Hippocampal formation (tissue), 2 donors: ENCODE results near the gene EAPP.
"Not testable (repeated sequence)": the region's sequence is repeated elsewhere in the genome, so short reads cannot be mapped to it uniquely, and the experiment has no call there.

Experiments used
- DNase-seq, 2 donors: peaks; one replicate each; lab custom pipeline; 2025; lab: John Stamatoyannopoulos, UW

EAPP gene, protein sequence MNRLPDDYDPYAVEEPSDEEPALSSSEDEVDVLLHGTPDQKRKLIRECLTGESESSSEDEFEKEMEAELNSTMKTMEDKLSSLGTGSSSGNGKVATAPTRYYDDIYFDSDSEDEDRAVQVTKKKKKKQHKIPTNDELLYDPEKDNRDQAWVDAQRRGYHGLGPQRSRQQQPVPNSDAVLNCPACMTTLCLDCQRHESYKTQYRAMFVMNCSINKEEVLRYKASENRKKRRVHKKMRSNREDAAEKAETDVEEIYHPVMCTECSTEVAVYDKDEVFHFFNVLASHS

DNA sequence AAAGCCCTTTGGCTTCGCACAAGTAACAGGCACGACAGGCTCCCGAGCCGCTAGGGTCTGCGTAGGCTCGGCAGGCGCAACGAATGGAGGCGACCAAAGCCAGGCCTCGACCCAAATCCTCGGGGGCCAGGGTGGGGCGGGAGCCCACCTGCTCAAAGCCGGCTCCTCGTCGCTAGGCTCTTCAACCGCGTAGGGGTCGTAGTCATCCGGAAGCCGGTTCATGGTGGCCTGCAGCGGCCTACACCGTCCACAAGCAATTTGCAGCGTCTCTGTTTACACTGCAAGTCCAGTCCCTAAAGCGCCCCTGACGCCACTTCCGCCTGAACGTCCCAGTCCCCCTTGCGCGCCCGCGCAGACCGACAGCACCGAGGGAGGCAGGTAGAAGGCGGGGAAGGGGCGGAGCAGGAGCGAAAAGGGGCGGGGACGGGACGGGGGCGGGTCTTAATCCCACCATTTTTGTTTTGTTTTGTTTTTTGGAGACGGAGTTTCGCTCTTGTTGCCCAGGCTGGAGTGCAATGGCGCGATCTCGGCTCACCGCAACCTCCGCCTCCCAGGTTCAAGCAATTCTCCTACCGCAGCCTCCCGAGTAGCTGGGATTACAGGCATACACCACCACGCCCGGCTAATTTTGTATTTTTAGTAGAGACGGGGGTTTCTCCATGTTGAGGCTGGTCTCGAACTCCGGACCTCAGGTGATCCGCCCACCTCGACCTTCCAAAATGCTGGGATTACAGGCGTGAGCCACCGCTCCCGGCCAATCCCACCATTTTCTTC is at the start of gene EAPP:
TSS of gene EAPP (minus strand) at position 295 of the 774 bp plus-strand sequence. CDS start at position 222, 73 bp downstream.
- no peak for DNase-seq

DNA sequence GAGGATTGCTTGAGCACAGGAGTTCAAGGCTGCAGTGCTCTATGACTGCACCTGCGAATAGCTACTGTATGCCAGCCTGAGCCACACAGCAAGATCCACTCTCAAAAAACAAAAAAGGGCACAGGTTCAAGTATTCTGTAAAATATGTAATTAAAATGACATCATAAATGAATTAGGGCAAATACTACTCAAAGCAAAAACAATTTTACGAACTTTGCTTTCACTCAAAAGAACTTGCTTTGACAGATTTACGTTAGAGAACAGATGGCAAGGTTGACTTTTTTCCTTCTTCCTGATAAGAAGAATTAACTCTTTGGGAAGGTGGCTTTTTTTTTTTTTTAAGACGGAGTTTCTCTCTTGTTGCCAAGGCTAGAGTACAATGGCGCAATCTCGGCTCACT is 44.0 kb upstream of the EAPP start:
- no peak for DNase-seq

DNA sequence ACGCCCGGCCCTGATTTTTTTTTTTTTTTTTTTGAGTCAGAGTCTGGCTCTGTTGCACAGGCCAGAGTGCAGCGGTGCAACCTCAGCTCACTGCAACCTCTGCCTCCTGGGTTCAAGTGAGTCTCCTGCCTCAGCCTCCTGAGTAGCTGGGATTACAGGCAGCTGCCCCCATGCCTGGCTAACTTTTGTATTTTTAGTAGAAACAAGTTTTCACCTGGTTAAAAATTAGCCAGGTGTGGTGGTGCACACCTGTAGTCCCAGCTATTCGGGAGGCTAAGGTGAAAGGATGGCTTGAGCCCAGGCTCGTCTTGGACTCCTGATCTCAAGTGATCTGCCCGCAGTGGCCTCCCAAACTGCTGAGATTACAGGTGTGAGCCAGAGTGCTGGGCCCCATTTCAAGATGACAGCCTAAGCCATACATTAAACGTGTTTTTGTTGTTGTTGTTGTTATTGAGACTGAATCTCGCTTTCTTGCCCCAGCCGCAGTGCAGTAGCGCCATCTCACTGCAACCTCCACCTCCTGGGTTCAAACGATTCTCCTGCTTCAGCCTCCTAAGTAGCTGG is 42.7 kb upstream of the EAPP start:
- DNase-seq = no peak

DNA sequence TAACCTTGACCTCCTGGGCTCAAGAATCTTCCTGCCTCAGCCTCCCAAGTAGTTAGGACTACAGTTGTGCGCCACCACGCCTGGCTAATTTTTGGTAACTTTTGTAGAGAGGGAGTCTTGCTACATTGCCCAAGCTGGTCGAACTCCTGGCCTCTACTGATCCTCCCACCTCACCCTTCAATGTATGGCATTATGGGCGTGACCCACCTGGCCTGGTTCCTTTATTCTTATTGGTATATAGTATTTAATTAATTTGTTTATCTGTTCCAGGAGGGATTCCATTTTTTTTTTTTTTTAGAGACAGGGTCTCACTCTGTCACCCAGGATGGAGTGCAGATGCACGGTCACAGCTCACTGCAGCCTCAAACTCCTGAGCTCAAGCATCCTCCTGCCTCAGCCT is 40.9 kb upstream of the EAPP start:
- no peak for DNase-seq

DNA sequence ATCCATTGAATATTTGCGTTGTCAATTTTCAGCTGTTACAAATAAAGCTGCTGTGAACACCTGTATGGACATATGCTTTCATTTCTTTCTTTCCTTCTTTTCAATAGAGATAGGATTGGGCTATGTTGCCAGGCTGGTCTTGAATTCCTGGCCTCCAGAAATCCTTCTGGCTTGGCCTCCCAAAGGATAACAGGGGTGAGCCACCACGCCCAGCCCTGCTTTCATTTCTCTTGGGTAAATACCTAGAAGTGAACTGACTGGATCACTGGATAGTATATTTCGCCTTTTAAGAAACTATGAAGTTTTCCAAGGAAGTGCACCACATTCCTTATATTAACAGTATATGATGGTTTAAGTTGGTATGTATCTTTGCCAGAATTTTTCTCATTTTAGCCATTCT is 32.3 kb upstream of the EAPP start:
- no peak for DNase-seq

DNA sequence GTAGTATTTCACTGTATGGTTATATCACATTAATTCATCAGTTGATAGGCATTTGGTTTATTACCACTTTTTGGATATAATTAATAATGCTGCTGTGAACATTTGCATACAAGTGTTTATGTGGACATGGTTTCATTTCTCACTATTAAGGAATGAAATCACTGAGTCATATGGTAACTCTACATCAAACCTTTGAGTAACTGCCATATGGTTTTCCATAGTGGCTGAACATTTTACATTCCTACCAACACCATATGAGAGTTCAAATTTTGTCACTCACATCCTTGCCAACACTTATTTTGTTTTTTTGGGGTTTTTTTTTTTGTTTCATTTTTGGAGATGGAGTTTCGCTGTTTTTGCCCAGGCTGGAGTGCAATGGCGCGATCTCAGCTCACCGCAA is 30.2 kb upstream of the EAPP start:
- no peak for DNase-seq

DNA sequence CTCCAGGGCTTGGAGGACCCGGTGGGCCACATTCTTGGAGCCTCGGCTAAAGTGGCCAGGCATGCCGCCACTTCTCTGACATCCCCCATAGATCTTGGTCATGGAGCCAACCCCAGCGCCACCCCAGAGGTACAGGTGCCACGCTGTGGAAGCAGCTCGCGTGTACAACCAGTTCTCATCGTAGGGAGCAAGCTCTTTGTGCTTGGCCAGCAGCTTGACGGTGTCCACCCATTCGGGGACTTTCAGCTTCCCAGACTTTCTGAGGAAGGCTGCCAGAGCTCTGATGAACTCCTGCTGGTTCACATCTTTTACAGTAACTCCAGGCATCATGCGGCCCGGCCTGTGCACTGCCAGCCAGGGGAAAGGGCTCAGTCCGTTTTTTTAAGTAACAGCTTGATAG is 29.3 kb upstream of the EAPP start:
- DNase-seq = no peak

DNA sequence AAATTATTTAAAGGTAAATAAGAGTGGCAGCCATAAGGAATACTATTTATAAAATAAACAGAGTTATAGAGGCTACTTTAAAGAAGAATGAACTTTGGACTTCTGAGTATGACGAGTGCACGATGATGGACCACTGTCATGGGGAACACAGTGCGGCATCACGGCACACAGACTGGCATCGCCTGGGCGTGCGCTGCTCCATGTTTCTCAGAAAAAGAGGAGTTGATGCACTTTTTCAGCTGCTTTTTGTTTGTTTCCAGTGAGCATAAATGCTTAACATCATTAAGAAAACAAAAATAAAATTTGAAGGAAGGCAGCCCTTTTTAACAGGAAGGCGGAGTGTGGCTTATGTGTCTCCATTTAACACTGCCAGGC is 23.3 kb upstream of the EAPP start:
- no peak for DNase-seq

DNA sequence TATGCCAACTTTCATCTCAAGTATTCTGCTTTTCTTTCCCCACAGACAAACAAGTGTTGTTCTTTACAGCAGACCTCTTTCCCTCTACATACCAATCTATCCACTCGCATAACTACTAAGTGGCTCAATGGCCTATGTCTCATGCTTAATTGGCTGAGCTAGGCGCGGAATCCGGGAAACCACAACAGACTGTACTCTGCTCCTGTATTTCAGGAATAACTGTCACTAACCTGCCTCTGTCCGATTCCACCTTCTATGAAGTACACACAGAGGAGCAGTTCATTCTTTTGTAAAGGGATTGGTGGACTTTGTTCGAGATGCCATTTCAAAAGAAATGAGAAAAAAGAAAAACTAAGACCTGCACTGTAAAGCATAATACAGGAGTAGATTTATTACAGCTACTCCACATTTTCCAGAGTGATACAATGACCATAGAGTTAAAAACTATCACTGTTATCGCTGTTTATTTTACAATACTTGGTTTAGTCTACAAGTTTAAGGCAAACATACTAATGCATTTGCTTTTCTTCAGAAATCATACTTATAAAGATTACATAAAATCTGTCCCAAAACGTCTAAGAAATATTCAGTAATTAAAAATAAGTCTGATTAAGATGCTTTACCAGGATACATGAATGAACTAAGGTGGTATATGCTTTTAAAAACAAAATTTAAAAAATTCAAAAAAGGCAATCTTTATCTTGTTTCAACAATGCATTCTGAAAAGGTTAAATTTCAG is 22.7 kb upstream of the EAPP start:
- not testable (repeated sequence) for DNase-seq

DNA sequence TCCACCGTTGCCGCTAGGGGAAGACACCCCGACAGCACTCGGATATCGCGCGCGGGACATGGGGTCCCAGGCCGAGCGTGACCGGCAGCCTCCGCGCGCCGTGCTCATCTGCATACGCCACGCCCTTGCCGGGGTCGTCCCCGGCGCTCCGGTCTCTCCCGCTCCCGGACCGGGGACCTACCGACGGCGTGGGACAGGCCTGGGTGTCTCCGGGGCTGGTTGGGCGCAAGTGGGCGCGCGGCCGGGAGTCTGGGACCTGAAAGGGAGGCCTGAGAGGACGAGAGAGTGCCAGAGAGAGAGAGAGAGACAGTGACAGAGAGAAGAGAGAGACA is 17.0 kb upstream of the EAPP start:
- not testable (repeated sequence) for DNase-seq

DNA sequence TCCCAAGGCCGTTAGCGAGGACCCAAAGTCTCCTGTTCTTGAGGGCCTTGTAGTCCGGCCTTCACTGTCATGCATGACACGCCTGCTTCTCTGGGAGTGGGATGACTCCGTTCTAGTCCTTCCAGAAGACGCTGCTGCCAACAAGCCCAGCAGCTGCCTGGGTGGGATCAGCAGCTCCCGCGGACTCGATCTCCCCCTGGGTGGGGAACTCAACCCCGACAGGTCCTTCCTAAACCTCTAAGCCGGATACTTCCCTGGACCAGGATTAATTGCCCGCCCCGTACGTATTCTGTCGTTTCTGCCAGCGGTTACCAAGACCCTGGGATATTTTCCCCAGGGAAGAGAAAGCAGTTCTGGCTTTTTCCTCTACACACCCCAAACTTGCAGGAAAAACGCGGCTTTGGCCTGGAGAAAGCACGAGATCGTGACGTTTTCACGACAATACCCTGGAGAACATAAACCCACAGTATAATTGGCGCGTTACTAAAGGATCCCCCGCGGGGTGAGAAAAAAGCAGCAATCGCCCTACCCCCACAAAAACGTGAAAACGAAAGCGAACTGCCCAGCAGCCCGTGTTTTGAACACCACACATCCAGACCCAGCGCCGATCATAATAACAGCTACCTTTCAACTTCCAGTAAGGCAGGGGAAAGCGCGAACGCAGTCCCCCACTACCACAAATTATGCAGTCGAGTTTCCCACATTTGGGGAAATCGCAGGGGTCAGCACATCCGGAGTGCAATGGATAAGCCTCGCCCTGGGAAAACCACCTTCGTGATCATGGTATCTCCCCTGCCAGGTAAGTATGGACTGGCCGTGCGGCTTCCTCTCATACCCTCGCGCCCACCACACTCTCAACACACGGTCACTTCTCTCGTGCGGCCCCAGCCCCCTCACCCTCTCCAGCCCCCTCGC is 16.3 kb upstream of the EAPP start:
- not testable (repeated sequence) for DNase-seq

DNA sequence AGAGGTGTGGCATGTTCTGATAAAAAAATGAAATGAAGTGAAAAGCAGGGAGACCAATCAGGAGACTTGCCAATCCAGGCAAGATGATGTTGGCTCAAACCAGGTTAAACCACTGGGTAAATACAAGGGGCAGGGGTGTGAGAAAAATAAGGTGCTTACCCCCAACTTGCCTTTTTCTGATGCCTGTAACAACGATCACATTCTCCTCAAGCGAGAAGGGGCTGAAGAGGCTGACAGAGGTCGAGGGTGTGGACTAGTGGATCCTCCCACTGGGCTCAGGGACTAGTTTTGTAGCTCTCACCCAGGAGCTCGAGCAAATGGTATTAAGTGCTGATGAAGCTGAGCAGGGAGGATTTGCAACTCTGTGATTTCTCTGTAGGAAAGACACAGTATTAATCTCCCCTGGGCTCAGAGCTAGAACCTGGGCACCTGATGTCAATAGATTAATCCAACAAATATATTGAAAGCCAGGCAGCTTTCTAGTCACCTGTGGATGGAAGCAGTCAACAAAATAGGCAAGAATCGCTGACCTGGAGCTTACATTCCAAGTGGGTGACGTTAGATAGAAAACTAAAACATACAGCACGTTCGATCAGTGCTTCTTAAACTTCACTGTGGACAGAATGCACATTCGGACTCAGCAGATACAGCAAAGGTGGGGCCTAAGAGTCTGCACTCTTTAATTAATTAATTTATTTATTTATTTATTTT is 15.2 kb upstream of the EAPP start:
- no peak for DNase-seq

DNA sequence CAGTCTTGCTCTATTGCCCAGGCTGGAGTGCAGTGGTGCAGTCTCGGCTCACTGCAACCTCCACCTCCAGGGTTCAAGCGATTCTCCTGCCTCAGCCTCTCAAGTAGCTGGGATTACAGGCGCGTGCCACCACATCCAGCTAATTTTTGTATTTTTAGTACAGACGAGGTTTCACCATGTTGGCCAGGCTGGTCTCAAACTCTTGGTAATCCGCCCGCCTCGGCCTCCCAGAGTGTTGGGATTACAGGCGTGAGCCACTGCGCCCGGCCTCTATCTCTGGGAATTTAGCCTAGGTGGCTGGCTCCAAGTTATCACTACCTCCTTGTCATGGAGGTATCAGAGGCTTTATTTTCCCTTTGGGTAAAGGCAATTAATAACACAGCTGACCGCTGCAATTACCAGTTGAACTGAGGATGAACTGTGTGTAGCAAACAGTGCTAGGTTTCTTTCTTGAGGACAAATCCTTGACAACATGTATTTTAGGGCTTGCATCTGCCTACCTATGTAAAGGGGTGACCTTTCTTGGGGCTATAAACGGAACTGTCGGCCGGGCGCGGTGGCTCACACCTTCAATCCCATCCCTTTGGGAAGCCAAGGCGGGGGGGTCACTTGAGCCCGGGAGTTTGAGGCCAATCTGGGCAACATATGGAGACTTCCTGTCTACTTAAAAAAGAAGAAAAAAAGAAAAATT is 9.9 kb upstream of the EAPP start:
- DNase-seq = not testable (repeated sequence)

DNA sequence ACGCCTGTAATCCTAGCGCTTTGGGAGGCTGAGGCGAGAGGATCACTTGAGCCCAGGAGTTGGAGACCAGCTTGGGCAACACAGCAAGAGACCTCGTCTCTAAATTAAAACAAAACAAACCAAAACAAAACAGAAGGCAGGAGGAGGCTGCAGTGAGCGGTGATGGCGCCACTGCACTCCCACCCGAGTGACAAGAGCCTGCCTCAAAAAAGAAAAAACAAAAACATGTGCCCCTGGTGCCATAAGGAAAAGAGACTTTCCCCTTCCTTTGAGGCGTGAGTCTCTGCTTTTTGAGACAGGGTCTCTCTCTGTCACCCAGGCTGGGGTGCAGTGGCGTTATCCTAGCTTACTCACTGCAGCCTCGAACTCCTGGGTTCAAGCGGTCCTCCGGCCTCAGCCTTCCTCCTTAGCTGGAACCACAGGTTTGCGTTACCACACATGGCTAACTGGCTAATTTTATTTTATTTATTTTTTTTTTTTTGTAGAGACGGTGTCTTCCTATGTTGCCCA is 9.0 kb upstream of the EAPP start:
- no peak for DNase-seq

DNA sequence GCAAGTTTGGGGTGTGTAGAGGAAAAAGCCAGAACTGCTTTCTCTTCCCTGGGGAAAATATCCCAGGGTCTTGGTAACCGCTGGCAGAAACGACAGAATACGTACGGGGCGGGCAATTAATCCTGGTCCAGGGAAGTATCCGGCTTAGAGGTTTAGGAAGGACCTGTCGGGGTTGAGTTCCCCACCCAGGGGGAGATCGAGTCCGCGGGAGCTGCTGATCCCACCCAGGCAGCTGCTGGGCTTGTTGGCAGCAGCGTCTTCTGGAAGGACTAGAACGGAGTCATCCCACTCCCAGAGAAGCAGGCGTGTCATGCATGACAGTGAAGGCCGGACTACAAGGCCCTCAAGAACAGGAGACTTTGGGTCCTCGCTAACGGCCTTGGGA is 7.6 kb upstream of the EAPP start:
- not testable (repeated sequence) for DNase-seq

DNA sequence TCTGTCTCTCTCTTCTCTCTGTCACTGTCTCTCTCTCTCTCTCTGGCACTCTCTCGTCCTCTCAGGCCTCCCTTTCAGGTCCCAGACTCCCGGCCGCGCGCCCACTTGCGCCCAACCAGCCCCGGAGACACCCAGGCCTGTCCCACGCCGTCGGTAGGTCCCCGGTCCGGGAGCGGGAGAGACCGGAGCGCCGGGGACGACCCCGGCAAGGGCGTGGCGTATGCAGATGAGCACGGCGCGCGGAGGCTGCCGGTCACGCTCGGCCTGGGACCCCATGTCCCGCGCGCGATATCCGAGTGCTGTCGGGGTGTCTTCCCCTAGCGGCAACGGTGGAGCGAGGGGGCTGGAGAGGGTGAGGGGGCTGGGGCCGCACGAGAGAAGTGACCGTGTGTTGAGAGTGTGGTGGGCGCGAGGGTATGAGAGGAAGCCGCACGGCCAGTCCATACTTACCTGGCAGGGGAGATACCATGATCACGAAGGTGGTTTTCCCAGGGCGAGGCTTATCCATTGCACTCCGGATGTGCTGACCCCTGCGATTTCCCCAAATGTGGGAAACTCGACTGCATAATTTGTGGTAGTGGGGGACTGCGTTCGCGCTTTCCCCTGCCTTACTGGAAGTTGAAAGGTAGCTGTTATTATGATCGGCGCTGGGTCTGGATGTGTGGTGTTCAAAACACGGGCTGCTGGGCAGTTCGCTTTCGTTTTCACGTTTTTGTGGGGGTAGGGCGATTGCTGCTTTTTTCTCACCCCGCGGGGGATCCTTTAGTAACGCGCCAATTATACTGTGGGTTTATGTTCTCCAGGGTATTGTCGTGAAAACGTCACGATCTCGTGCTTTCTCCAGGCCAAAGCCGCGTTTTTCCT is 7.0 kb upstream of the EAPP start:
- DNase-seq = not testable (repeated sequence)

DNA sequence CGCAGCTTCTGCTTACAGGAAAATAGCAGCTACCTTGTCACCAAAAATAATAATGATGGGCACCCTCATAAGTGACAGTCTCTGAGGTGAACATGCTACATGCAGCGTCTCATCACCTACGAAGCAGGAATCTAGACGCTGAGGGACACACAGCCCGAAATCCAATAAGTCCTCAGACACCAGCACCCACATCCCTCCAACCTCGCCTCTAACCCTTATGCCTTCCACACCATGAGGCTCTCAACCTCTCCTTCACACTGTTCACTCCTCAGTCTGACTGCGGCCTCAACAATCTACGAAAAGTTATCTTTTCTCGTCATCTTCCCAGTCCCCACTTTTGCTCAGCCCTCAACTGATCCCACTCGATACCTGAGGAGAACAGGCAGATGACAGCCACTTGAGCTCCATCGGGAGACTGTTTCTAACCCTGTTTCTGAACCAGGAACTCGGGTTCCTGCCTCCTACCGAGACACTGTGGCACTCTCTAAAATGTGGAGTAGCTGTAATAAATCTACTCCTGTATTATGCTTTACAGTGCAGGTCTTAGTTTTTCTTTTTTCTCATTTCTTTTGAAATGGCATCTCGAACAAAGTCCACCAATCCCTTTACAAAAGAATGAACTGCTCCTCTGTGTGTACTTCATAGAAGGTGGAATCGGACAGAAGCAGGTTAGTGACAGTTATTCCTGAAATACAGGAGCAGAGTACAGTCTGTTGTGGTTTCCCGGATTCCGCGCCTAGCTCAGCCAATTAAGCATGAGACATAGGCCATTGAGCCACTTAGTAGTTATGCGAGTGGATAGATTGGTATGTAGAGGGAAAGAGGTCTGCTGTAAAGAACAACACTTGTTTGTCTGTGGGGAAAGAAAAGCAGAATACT is 919 bp upstream of the EAPP start:
- DNase-seq = not testable (repeated sequence)

DNA sequence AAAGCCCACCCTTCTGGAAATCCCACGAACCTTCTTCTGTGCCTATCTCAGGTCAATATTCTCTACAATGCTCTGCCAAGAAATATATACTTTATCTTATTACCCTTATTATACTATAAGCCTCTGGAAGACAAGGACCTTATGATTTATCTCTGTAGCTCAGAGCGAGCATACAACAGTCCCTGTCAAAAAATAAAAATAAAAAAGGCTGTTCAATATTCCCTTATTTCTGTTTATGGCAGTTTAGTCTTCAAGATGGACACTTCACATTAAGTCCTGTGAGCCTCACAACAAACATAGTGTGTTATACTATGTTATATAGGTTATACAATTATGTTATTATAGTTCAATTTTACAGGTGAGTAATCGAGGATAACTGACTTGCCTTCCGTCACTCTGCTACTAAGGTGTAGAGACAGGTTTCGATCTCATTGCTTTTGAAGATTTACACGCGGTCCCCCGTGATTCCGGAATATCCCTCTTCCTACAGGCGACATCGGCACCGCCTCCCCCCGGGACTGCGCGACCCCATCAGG is 562 bp downstream of the EAPP start:
- no peak for DNase-seq
